ENCODE measurements around the gene LDLRAD4. TPM values are rescaled to one million over a fixed set of nuclear protein-coding genes. Genes with fewer than 3 reads are reported as not detected.

The LDLRAD4 gene
- total RNA-seq, 4 donors from 2014 or later, result 23.9 to 38.3 (median 27.0) TPM

GRCh38 chr18:13429884-13430510, 211.4 kb downstream of the LDLRAD4 start:
- TF ChIP-seq, protein P1, sequence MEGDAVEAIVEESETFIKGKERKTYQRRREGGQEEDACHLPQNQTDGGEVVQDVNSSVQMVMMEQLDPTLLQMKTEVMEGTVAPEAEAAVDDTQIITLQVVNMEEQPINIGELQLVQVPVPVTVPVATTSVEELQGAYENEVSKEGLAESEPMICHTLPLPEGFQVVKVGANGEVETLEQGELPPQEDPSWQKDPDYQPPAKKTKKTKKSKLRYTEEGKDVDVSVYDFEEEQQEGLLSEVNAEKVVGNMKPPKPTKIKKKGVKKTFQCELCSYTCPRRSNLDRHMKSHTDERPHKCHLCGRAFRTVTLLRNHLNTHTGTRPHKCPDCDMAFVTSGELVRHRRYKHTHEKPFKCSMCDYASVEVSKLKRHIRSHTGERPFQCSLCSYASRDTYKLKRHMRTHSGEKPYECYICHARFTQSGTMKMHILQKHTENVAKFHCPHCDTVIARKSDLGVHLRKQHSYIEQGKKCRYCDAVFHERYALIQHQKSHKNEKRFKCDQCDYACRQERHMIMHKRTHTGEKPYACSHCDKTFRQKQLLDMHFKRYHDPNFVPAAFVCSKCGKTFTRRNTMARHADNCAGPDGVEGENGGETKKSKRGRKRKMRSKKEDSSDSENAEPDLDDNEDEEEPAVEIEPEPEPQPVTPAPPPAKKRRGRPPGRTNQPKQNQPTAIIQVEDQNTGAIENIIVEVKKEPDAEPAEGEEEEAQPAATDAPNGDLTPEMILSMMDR (IDR thresholded peaks at IDR 0.05), result no peak
- DNase-seq (ENCODE audit: low spot score), result no peak
- no peak for ATAC-seq (ENCODE audit: low FRiP score)

GRCh38 chr18:13430663-13431062, 212.1 kb downstream of the LDLRAD4 start:
- ATAC-seq (ENCODE audit: low FRiP score) (no peak), DNase-seq (ENCODE audit: low spot score) (no peak)
- TF ChIP-seq, protein P1 (IDR thresholded peaks at IDR 0.05), result no peak

- ATAC-seq (ENCODE audit: low FRiP score), result no peak
- DNase-seq (ENCODE audit: low spot score), result no peak
- TF ChIP-seq, protein P1 (IDR thresholded peaks at IDR 0.05), result no peak
Measured at GRCh38 chr18:13431886-13432285, 213.3 kb downstream of the LDLRAD4 start.

DNA sequence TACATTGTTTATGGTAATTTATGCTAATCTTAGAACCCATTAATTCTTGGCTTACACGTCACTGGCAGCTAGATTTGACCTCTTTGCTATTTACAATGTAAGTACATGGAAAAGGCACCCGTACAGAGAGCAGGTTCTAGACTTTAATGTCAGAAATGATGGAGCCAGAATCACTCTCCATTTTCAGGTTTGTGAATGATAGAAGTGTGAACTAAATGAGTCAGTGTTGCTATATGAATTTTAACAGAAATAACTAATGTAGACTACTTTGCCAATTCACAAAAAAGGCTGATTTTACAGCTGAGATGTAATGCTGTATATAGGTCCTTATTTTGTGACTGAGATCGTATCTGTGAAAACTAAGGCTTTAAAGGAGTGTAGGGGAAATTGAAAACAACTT, 214.6 kb downstream of the LDLRAD4 start:
- DNase-seq (ENCODE audit: low spot score) (no peak), ATAC-seq (ENCODE audit: low FRiP score) (no peak)
- TF ChIP-seq, protein P1 (IDR thresholded peaks at IDR 0.05), result no peak

- TF ChIP-seq, protein P1 (IDR thresholded peaks at IDR 0.05), result no peak
- ATAC-seq (ENCODE audit: low FRiP score) (no peak), DNase-seq (ENCODE audit: low spot score) (no peak)
Measured at GRCh38 chr18:13433685-13434084, 215.1 kb downstream of the LDLRAD4 start.

DNA sequence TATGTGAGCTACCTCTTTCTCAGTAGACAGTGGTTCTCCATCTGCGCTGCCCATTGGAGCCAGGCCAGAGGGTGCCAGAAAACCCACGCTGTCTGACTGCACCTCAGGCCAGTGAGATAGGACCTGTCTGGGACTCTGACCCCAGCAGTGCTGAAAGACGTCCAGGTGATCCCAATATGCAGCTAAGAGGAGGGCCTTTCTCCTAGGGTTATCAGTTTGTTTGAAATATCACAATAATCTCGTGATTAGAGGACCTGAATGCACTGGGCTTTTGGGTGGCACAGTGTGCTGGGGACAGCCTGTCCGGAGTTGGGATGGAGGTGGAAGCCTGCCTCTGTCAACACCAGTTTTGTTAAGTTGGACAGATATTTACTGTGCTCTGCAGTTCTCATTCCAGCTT, 216.3 kb downstream of the LDLRAD4 start:
- TF ChIP-seq, protein P1 (IDR thresholded peaks at IDR 0.05), result no peak
- DNase-seq (ENCODE audit: low spot score), result no peak
- ATAC-seq (ENCODE audit: low FRiP score), result no peak

DNA sequence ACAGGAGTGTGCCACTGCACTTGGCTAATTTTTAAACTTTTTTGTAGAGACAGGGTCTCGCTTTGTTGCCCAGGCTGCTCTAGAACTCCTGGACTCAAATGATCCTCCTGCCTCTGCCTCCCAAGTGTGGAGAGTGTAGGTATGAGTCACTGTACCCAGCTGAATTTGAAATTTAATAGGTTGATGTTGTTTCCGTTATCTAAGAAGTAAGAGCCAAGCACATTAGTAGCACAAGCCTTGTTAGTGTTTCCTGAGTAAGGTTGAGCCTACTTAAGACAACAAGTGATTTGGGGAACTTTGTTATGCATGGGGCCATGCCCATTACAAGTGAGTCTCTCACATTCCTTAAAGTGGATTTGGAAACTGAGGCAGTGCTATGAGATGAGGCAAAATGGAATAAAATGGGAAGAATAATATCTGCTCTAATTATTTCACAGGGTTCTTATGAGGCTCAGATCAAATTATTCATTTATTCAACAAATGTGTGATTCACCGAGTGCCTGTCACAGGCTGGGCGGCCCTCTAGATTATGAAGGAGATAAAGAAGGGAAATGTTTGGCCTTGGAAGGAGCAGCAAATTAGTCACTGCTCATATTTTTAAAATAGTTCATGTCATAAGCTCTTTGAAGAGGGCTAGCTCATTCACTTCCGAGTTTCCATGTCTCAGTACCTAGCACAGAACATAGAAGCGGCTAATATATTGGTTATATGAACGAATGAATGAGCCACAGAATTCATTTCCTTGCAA, 217.2 kb downstream of the LDLRAD4 start:
- ATAC-seq (ENCODE audit: low FRiP score) (peak; percentile 42), DNase-seq (ENCODE audit: low spot score) (no peak)
- TF ChIP-seq, protein P1 (IDR thresholded peaks at IDR 0.05), result no peak
